ENCODE measurements around the gene DMXL1. TPM values are rescaled to one million over a fixed set of nuclear protein-coding genes. Genes with fewer than 3 reads are reported as not detected.

The DMXL1 gene
- total RNA-seq, 1 donor from 2014 or later = 128 TPM

DNA sequence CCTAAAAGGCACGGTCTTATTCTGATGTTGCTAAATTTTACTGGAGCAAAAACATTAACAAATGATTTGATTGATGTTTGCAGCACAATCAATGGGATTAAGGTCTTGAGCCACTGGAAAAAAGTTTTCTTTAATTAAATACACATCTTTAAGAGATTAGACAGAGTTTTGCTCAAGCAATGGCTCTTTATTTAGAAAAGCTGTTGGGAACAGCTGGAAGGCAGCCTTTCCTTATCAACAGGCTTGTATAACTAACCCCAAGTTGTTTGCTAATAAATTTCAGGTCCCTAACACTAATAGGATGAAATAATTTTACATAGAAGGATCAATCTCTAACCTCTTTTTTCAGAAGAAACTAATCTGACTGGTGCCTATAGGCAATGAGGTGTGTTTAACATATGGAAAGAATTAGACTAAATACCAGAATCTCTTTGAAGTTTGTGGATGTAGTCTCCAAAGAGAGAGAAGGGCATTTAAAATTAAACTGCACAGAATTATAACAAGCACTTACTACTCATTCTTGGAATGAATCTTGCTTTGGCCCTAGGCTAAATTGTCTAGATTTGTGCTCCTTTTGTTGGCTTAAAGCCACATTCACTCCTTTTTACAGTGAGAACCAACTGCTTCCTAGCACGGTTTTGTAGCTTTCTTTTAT, 217.6 kb downstream of the DMXL1 start:
- DNase-seq (ENCODE audit: low spot score) = peak; percentile 63

DNA sequence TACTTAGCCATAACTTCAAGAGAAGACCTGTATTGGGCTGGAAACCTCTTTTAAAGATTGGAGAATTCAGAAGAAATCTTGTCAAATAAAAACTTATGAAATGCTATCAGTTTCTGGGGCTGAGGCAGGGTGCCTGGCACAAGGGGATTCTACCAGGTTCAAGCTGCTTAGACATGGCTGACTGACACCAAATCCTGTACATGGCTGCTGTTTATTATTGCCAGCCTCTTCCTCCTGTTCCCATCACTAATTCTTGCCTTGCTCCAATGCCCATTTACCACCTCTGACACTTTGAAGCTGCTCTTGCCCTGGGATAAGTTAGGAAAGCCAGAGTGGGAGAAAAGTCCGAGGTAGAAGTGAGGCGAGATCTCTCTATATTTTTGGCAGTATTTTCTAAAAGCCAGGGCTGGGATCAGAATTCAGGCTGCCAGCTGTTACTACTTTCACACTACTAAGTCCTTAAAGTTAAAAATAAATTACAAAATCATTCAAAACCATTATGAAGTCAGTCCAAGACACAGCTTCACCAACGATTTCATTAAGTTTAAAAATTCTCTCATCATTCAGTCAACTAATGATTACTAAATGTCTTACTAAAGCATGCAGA, 218.7 kb downstream of the DMXL1 start:
- no peak for DNase-seq (ENCODE audit: low spot score)

GRCh38 chr5:119290161-119290569, 219.3 kb downstream of the DMXL1 start:
- no peak for DNase-seq (ENCODE audit: low spot score)

DNA sequence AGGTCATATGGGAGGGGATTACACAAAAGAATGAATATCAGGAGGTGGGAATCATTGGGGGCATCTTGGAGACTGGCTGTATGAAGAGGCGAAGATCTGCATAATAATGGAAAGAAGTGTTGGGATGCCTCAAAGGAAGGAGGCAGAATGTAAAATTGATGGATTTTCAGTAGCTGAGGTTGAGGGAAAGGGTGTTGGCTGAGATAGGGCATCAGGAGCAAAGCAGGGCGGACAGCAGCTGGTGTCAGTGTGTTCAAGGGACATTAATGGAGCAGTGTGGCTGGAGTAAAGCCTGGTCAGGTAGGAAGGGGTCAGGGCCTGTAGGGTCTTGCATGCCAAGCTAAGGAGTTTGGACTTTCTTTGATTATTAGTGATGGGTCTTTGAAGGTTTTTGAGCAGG, 219.7 kb downstream of the DMXL1 start:
- DNase-seq (ENCODE audit: low spot score) = no peak

DNA sequence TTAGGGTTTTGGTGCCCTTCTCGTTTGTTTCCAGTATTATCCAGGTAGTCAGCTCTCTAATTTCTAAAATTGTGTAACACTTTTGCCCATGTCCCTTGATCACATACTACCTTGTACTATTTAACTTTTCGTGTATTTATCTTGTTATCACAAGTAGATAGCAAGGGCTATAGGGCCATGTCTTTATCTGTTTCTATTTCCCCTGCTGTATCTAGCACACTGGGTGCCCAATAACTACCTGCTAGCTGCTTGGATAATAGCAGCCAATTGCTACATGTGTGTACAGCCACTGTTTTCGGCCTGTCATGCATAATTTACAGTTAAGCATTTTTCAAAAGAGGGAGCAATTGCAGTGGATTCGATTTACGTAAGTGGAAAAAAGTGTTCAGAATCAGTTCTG, 220.2 kb downstream of the DMXL1 start:
- DNase-seq (ENCODE audit: low spot score) = no peak

DNA sequence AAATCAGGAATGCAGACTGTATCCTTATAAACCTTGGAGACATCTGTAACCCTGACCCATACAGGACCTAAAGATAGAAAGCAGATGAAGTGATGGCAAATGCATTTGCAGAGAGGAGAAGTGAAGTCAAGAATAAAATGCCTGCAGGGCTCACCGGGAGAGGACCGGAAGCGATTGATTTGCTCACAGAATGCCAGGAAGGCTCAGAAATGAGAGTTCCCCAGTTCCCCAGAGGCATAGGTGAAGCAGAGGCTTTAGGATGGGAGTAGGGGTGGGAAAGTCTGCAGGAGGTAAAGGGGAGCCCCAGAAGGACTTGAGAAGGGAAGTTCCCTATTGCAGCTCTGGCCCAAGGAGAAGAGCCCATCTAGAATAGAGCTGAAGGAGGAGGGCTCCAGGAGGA, 221.0 kb downstream of the DMXL1 start:
- DNase-seq (ENCODE audit: low spot score) = no peak

DNA sequence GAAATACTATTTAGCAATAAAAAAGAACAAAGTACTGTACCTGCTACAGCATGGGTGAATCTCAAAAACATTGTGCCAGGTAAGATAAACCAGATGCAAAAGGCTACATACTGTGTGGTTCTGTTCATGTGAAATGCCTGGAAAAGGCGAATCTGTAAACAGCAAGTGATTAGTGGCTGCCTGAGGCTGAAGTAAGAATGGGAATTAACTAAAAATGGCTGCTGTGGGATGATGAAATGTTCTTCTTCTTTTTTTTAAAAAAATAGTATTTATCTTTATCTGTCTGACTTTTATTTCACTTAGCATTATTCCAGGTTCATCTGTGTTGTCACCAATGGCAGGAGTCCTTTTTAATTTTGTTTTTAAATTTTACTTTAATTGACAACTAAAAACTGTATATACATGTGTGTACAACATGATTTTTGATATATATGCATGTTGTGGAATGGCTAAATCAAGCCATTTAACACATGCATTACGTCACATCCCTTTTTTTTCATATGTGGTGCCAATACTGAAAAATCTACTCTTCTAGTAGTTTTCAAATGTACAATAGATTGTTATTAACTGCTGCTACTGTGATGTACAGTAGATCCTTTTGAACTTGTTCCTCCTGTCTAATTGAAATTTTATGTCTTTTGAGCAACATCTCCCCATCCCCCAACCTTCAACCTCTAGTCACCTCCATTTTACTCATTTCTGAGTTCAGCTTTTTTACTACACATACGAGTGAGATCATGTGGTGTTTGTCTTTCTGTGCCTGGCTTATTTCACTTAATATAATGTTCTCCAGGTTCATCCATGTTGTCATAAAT, 222.0 kb downstream of the DMXL1 start:
- DNase-seq (ENCODE audit: low spot score) = no peak

DNA sequence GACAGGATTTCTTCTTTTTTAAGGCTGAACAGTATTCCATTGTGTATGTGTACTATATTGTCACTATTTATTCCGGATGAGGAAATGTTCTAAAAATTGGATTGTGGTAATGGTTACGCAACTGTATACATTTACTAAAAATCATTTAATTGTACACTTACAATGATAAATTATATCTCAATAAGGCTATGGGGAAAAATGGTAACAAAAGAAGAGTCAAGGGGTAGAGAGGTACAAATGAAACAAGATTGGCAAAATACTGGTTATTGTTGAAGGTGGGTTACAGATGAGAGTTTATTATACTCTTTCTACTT, 222.6 kb downstream of the DMXL1 start:
- DNase-seq (ENCODE audit: low spot score) = no peak

Other genes with a start within 250 kb of the DMXL1 start
- 28.4 TPM for gene DTWD2, start 82.5 kb upstream of the DMXL1 start, total RNA-seq (ENCODE audit: insufficient read depth, low replicate concordance)